Midbrain (tissue), 1 donor: Measurements from ENCODE around the gene DISP2.

ENCODE experiments used
- DNase-seq: peaks from one replicate; lab custom pipeline; 2025; lab: John Stamatoyannopoulos, UW

Gene DISP2

DNA sequence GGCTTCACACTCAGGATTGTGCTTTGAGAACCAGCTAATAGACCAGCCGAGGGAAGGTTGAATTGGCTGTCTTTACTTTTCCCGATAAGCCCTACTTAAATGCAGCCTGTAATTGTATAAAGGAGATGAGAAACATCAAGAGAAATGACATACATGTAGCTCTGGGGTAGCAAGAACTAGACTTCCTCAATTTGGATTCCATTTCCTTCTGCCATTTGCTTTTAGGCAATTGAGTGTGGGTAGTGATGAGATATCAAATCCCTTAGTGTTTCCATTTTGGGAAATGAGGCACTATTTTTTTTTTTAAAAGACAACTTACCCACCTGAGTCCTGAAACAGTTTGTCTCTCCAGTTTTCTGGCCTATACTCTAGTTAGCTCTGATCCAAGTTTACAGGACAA lies 32.3 kb upstream of the DISP2 start:
- no peak for DNase-seq

- DNase-seq: no peak
Measured at GRCh38 chr15:40327457-40327856, 30.6 kb upstream of the DISP2 start.

- no peak for DNase-seq
Measured at GRCh38 chr15:40328176-40328575, 29.8 kb upstream of the DISP2 start.

- no peak for DNase-seq
Measured at GRCh38 chr15:40328751-40329150, 29.3 kb upstream of the DISP2 start.

GRCh38 chr15:40329804-40330203 lies 28.2 kb upstream of the DISP2 start:
- DNase-seq: no peak

GRCh38 chr15:40330368-40330836 lies 27.6 kb upstream of the DISP2 start:
- no peak for DNase-seq

- no peak for DNase-seq
Measured at GRCh38 chr15:40331026-40331425, 27.0 kb upstream of the DISP2 start.

DNA sequence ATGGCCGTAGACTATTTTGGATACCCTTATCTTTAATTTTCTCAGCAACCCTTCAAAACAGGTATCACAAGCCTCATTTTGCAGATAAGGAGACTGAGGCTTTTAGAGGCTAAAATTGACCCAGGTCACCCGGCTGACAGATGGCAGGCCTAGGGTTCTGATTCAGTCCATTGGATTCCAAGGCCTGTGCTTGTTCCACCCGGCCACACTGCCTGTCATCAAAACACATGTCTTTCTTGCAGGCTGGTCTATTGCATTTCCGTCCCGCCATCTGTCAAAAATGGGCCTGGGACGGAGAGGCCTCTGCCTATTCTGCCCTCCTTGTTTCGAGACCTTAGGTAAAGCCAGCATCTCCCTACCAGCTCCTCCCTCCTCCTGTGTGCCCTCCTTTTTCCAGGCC lies 26.4 kb upstream of the DISP2 start:
- DNase-seq: no peak

DNA sequence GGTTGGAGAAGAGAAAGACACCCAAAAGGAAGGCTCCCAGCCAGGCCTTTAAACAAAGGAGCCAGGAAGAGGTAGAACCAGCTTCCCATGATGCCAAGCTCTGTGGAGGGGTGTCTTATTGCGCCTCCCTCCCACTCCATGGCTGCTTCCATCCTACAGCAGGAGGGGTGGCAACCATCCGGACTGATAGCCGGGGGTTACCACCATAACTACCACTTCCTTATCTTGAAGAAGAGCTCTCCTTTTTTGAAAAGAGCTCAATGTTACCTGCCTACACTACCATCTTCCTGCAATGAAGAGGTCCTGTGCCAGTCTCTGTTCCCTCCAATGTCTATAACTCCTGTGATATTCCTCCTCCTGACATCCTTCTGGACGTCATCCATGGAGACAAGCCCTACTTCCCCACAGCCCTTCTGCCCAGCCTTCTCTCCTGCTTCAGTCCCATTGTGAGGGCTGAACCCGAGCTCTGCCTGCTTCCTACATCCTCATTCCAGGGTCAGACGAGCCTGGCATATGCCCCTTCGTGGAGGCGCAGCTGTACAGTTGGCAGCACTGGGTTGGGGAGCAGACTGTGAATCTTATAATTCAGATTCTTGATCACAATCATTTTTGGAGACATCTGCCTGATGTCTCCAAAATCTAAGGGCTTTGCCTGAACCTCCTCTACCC lies 25.8 kb upstream of the DISP2 start:
- no peak for DNase-seq

DNA sequence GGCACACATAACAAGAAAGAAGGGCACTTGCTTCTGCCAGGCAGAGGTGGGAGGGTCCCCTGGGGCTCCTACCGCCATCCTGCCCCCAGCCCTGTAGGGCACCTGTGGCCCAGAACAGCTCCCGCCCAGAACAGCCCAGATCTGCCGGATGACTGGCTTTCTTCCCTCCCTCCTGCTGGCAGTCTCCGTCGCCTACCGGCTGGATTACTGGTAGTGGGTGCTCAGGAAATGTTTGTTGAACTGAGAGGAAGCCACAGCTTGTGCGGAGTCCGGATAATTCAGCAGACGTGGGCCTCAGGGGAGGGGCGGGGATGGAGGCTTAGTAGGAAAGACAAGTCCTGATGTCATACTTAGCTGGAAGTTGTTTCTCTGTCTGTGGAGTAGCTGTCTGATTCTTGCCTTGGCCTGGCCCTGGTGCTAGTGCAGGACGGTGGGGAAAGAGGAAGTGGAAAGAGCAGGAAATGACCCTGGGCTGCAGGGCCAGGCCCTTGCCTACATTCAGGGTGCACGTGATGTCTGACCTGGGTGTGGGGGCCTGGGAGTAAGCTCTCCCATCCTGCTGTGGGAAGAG lies 24.0 kb upstream of the DISP2 start:
- peak; percentile 34 for DNase-seq

GRCh38 chr15:40334541-40334940 lies 23.5 kb upstream of the DISP2 start:
- DNase-seq: no peak

DNA sequence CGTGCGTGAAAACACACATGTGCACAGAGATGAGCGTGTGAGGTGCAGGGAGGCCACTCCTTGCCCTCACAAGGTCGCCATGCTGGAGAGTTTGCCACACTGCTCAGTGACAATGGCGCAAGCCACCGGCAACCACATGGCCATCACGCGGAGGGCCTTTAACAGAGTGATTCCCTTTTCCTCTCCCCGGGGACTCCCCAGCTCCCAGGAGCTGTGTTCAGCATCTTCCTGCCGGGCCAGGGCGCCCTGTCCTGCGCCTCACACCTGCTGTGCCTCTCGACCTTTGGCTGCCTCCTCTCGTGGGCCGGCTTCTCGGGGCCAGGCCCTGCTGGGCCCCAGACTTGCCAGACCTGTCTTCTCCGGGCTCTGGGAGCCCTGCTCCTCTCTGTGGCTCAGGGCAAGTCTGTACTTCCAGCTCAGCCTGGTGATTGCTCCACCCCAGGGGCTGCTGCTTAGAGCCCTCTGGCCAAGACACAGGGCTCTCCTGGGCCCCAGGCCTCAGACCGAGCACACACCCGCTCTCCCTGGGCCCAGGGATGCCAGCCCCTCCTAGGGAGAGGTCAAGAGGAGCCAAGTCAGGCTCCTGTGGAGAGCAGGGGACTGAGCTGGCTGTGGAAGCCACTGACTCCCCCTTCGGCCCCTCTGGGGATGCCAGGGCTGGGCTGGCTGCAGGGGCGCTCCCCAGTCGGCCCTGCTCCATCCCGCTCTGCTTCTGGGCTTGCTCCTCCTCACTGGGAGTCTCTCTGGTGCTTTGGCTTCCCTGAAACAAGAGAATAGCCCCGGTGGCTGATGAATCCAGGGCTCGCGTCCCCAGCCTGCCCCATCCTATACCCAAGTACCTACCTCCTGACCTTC lies 22.9 kb upstream of the DISP2 start:
- DNase-seq: no peak

- DNase-seq: no peak
Measured at GRCh38 chr15:40335938-40336743, 21.9 kb upstream of the DISP2 start.

GRCh38 chr15:40336744-40337122 lies 21.3 kb upstream of the DISP2 start:
- no peak for DNase-seq

GRCh38 chr15:40337597-40337996 lies 20.4 kb upstream of the DISP2 start:
- no peak for DNase-seq

GRCh38 chr15:40338041-40338657 lies 19.9 kb upstream of the DISP2 start:
- DNase-seq: peak; percentile 33

GRCh38 chr15:40338921-40339620 lies 18.9 kb upstream of the DISP2 start:
- peak; percentile 75 for DNase-seq

DNA sequence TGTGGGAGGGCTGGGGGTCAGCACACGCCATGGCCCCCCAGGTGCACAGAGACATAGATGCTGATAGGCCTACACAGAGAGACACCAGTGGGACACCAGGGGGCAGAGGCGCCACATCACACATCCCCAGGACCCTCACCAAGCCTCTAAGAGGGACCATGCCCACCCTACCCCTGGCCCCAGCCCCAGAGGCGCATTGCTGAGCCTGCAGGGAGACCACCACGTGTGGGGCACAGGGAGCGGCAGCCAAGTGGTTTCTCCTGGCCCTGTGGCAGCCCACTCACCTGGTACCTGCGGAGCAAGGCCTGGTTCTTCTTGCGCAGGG lies 18.4 kb upstream of the DISP2 start:
- no peak for DNase-seq

- DNase-seq: peak; percentile 74
Measured at GRCh38 chr15:40340038-40340739, 17.8 kb upstream of the DISP2 start.

DNA sequence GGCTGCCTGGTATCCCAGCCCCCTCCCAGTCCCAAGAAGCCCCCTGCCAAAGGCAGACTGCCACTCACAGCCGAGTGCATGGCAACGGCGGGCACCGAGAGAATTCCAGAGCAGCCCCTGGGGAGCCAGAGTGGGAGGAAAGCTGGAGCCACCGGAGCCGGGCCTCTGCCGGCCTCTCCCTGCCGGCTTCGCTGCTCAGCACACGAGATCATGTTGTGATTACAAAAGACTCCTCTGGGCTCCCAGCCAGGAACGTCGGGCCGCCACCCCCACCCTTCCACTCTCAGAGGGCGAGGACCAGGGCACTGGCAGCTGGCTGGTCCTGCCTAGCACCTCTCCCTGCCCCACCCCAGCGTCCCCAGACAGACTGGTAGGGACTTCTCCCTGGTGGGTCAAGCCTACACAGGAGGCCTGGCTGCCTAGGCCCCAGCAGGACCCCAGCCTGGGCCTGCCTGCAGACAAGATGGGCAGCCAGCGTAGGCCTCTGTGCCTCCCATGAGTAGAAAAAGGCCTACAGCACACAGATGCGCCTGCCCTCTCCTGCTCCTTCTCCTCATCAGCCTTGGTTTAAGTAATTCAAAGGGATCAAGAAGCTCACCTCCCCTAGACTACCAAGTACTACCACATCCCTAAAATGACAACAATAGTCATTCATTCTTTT lies 17.1 kb upstream of the DISP2 start, which contains the start of gene CCDC9B:
Gene CCDC9B, minus strand, starts transcription at position 200 of the 661 bp plus-strand sequence. Its CDS starts 120 bp downstream, at position 80.
- peak; percentile 89 for DNase-seq
